PC-3 (cell line): ENCODE results near the gene FNIP1. TPM values are rescaled to one million over a fixed set of nuclear protein-coding genes. Genes with fewer than 3 reads are reported as not detected.

Experiments used
- ATAC-seq: fragments of 200-7000 bp; cut with Tn5 transposase; 2 replicates; pipeline ENCODE4 v1.9.1; 2020; ENCODE audit warnings: mild to moderate bottlenecking, moderate library complexity
- BruUV-seq: library from RNA; stranded (reverse); fragments of 400-500 nt; replicated peaks from 2 replicates; lab custom pipeline; 2021; lab: Mats Ljungman, UMichigan
- CTCF ChIA-PET: fragments of 300-600 bp; sonication (Branson Sonifier 250); formaldehyde crosslinking; loops from one replicate; lab custom pipeline; 2022; ENCODE audit warnings: antibody characterized with exemption; lab: Charles Lee
- POLR2A ChIA-PET: fragments of 300-600 bp; sonication (Branson Sonifier 250); formaldehyde crosslinking; loops from one replicate; lab custom pipeline; 2022; ENCODE audit warnings: antibody characterized with exemption; ENCODE audit not compliant: unreplicated experiment; lab: Charles Lee
- DNase-seq: peaks from one replicate; pipeline ENCODE4 v3.0.0-alpha.2; 2015
- H2AFZ ChIP-seq: fragments of 300-600 bp; sonication (generic); 2 replicates; pipeline ENCODE4 v1.6.0; 2016; ENCODE audit warnings: antibody characterized with exemption, low read length
- H3F3A ChIP-seq: fragments of 300-600 bp; sonication (generic); one replicate; pipeline ENCODE4 v1.6.0; 2017; ENCODE audit warnings: antibody characterized with exemption, low read length, control low read depth, mild to moderate bottlenecking; ENCODE audit not compliant: unreplicated experiment
- H3K27ac ChIP-seq: fragments of 300-600 bp; sonication (generic); 2 replicates; pipeline ENCODE4 v1.5.1; 2016; ENCODE audit warnings: mild to moderate bottlenecking, low read length
- H3K27me3 ChIP-seq: fragments of 300-600 bp; sonication (generic); 2 replicates; pipeline ENCODE4 v1.6.1; 2016; ENCODE audit warnings: low read length, mixed read lengths
- H3K36me3 ChIP-seq: fragments of 300-600 bp; sonication (generic); 2 replicates; pipeline ENCODE4 v1.6.1; 2016; ENCODE audit warnings: low read depth, mixed run types, low read length, mixed read lengths
- H3K4me1 ChIP-seq: fragments of 300-600 bp; sonication (generic); 2 replicates; pipeline ENCODE4 v1.5.1; 2016; ENCODE audit warnings: low read length; ENCODE audit not compliant: insufficient read depth
- H3K4me2 ChIP-seq: fragments of 300-600 bp; sonication (generic); 2 replicates; pipeline ENCODE4 v1.6.0; 2016; ENCODE audit warnings: low read length
- H3K4me3 ChIP-seq: fragments of 300-600 bp; sonication (generic); 2 replicates; pipeline ENCODE4 v1.5.1; 2016; ENCODE audit warnings: mild to moderate bottlenecking, low read length, mixed read lengths
- H3K79me2 ChIP-seq: fragments of 300-600 bp; sonication (generic); 2 replicates; pipeline ENCODE4 v1.6.1; 2017; ENCODE audit warnings: low read length, mixed read lengths
- H3K9ac ChIP-seq: fragments of 300-600 bp; sonication (generic); 2 replicates; pipeline ENCODE4 v1.6.0; 2016; ENCODE audit warnings: mild to moderate bottlenecking, low read length
- H3K9me2 ChIP-seq: fragments of 300-600 bp; sonication (generic); replicated peaks from 2 replicates; pipeline ENCODE4 v1.6.1; 2016; ENCODE audit warnings: mixed run types, low read length, mixed read lengths
- H3K9me3 ChIP-seq: fragments of 300-600 bp; sonication (generic); 2 replicates; pipeline ENCODE4 v1.6.1; 2016; ENCODE audit warnings: low read length, mixed read lengths
- H4K20me1 ChIP-seq: fragments of 300-600 bp; sonication (generic); 2 replicates; pipeline ENCODE4 v1.6.1; 2016; ENCODE audit warnings: low read length, mixed read lengths
- EZH2 ChIP-seq: fragments of 300-600 bp; sonication (generic); IDR thresholded peaks from one replicate; pipeline ENCODE4 v1.6.1; 2017; ENCODE audit warnings: antibody characterized with exemption, mild to moderate bottlenecking, low read length; ENCODE audit not compliant: unreplicated experiment
- EZH2phosphoT487 ChIP-seq: fragments of 300-600 bp; sonication (generic); IDR thresholded peaks from 2 replicates; pipeline ENCODE4 v1.6.1; 2018; ENCODE audit warnings: mild to moderate bottlenecking, antibody characterized with exemption, low read length, borderline replicate concordance
- intact Hi-C: fragments of 100-400 bp; cut with micrococcal nuclease; formaldehyde crosslinking; loops from 2 replicates; pipeline ENCODE4 v1.9.0; 2023
- total RNA-seq: library from RNA; depleted of rRNA; stranded (reverse); fragments of >200 nt; gene quantifications from 2 replicates; pipeline ENCODE4 v1.2.3, GENCODE V29; 2014
- TF ChIP-seq, protein P1 (sequence below): fragments of 300-600 bp; sonication (generic); conservative IDR thresholded peaks from 2 replicates; pipeline ENCODE4 v1.5.1; 2017; ENCODE audit warnings: antibody characterized with exemption, low read depth, mild to moderate bottlenecking, low read length

Gene FNIP1
- total RNA-seq, 1 experiment from 2014 or later: 15.1 TPM

DNA sequence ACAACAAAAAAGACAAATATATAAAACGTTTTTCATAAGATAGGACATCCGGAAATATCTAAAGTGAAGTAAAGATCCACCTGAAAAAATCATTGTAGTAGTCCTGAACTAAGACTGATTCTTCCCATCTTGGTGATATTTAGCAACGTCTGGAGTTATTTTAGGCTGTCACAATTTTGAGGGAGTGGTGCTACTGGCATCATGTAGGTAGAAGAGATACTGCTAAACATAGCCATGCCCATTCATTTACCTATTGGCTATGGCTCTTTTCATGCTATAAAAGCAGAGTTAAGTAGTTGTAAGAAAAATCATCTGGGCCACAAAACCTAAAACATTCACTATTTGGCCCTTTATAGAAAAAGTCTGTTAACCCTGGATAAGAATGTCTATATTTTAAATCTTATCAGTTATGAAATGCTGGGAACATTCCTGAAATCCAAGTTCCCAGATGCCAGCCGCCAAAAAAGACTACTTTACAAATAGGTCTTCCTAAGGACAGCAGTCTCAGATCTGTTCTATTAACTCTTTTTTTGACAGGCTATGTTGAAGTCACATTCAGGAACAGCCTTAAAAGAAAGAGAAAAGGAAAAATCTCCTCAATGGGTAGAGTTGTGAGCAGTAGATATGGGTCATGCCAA is 188.8 kb downstream of the FNIP1 start:
- no peak overlapping the region for H3K9ac ChIP-seq
- no peaks in the 10 kb centered on the region for H4K20me1 ChIP-seq
- CTCF ChIA-PET: no interaction called here
- H3K9me3 ChIP-seq: no peaks in the 10 kb centered on the region
- H3K27ac ChIP-seq: no peak overlapping the region
- intact Hi-C loops: no loop called here
- POLR2A ChIA-PET: no interaction called here
- no peak overlapping the region for H2AFZ ChIP-seq
- no peak for ATAC-seq
- no peak overlapping the region for H3K4me2 ChIP-seq
- no peaks in the 10 kb centered on the region for H3K9me2 ChIP-seq
- H3K79me2 ChIP-seq: peaks cover 82% of the 10 kb centered on the region
- H3K4me3 ChIP-seq: no peak overlapping the region
- H3K27me3 ChIP-seq: no peaks in the 10 kb centered on the region
- peaks cover 8% of the 10 kb centered on the region; the same call in 1 of the 2 replicates for H3K4me1 ChIP-seq
- DNase-seq: no peak
- no peak for TF ChIP-seq EZH2phosphoT487
- TF ChIP-seq, protein P1, sequence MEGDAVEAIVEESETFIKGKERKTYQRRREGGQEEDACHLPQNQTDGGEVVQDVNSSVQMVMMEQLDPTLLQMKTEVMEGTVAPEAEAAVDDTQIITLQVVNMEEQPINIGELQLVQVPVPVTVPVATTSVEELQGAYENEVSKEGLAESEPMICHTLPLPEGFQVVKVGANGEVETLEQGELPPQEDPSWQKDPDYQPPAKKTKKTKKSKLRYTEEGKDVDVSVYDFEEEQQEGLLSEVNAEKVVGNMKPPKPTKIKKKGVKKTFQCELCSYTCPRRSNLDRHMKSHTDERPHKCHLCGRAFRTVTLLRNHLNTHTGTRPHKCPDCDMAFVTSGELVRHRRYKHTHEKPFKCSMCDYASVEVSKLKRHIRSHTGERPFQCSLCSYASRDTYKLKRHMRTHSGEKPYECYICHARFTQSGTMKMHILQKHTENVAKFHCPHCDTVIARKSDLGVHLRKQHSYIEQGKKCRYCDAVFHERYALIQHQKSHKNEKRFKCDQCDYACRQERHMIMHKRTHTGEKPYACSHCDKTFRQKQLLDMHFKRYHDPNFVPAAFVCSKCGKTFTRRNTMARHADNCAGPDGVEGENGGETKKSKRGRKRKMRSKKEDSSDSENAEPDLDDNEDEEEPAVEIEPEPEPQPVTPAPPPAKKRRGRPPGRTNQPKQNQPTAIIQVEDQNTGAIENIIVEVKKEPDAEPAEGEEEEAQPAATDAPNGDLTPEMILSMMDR: no peak
- no TSS peak for BruUV-seq
- H3F3A ChIP-seq: no peaks in the 10 kb centered on the region
- no peaks in the 10 kb centered on the region for H3K36me3 ChIP-seq

DNA sequence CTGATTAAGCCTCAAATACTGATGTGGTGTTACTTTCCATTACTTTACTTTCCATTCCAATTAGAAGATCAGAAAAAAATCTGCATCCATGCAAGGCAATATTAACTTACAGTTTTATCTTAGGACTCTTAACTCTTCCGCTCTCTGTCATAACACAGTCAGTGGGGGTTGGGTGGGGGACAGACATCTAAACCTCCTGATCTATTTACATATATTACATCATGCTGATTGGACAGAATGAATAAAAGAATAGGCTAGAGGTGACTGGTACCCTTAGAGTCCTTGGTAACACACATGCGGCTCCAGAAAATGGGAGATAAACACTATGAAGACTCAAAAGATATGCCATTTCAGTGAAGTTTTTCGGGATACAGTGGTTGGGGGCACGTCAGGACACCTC is 189.4 kb downstream of the FNIP1 start:
- Histone ChIP-seq H3K36me3 (no peaks in the 10 kb centered on the region), H3K27ac (no peak overlapping the region), H3K9ac (no peak overlapping the region), H3K9me3 (no peaks in the 10 kb centered on the region), H3K79me2 (peaks cover 76% of the 10 kb centered on the region), H3K4me3 (no peak overlapping the region), H2AFZ (no peak overlapping the region), H3K27me3 (no peaks in the 10 kb centered on the region), H3F3A (no peaks in the 10 kb centered on the region), H4K20me1 (no peaks in the 10 kb centered on the region), H3K4me1 (peaks cover 8% of the 10 kb centered on the region; the same call in 1 of the 2 replicates), H3K4me2 (no peak overlapping the region), H3K9me2 (no peaks in the 10 kb centered on the region)
- ChIA-PET POLR2A (no interaction called here), CTCF (no interaction called here)
- TF ChIP-seq EZH2phosphoT487: no peak
- TF ChIP-seq EZH2: no peak
- TF ChIP-seq, protein P1: no peak
- intact Hi-C loops: no loop called here
- ATAC-seq (no peak), DNase-seq (no peak)
- BruUV-seq: no TSS peak

DNA sequence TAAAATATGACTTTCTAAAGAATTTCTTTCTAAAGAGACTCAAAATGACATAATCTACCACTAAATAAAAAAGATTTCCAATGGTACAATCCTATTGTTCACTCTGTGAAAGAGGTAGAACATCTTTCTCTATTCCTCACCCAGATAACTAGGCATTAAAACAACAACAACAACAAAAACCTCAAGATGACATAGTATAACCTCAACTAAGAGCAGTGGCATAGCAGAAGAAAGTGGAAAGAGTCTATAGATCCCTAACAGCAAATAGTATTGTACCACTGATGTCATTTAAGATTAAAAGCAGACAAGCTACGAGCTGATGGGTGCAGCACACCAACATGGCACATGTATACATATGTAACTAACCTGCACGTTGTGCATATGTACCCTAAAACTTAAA is 191.7 kb downstream of the FNIP1 start:
- H3K36me3 ChIP-seq: no peaks in the 10 kb centered on the region
- no peak overlapping the region for H3K9ac ChIP-seq
- H3K4me3 ChIP-seq: no peak overlapping the region
- no peak overlapping the region for H3K27ac ChIP-seq
- peaks cover 54% of the 10 kb centered on the region for H3K79me2 ChIP-seq
- BruUV-seq: no TSS peak
- H3K4me2 ChIP-seq: no peak overlapping the region
- intact Hi-C loops: no loop called here
- no peaks in the 10 kb centered on the region for H3K9me2 ChIP-seq
- peaks cover under 1% of the 10 kb centered on the region; the same call in 1 of the 2 replicates for H3K4me1 ChIP-seq
- CTCF ChIA-PET: no interaction called here
- no peaks in the 10 kb centered on the region for H3K27me3 ChIP-seq
- H4K20me1 ChIP-seq: no peaks in the 10 kb centered on the region
- H3F3A ChIP-seq: no peaks in the 10 kb centered on the region
- ATAC-seq (no peak), DNase-seq (no peak)
- POLR2A ChIA-PET: no interaction called here
- no peaks in the 10 kb centered on the region for H3K9me3 ChIP-seq
- TF ChIP-seq EZH2phosphoT487 (no peak), EZH2 (no peak)
- TF ChIP-seq, protein P1: no peak
- no peak overlapping the region for H2AFZ ChIP-seq
